Measurements from ENCODE around the gene CHCHD6. TPM values are rescaled to one million over a fixed set of nuclear protein-coding genes. Genes with fewer than 3 reads are reported as not detected.

CHCHD6 gene
- total and polyA plus RNA-seq, 12 donors, result 10.6 to 22.5 (median 17.6) TPM

DNA sequence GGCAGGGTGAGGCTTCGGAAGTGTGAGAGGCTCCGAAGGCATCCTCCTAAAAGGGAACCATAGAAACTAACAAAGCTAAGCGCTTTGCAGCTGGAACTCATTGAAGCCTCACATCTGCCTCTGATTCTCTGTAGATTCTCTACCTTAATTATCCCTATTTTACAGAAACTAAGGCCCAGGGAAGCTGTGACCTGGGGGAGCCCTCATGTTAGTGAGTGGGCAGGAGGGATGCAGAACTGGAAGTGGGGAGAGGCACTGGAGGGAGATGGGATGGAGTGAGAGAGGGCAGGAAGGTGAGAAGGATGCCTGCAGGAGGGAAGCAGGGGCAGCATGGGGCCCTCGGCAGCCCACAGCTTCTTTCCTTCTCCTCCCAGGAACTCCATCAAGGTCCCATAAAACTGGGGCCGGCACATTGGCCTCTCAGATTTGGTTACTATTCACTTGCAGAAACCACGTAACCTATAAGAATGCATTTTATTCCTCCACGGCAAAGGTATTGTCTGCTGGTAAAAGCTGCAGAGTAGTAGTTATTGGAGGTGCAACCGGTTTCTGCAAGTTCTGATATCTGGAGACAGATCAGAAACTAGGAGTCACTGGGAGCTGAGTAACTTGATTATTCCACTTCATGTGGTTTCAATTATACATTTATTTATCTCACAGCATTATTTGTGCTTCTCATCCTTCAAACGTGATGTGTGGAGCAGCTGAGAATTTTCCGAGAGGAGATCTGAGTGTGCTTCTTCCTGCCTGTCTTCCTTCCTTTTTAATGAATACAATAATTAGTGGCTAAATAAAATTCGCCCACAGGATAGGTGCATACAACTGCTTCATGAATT, 24.0 kb upstream of the CHCHD6 start:
- no peaks in the 10 kb centered on the region for H3K9me3 ChIP-seq (replicated peaks in 1 of 3)
- intact Hi-C loops (cut with DNase I), result loop anchor here (2.0 to 10.0 kb wide), 6 partner anchors 73 to 865 kb away; no protein-coding TSS in a partner anchor
- no peak for TF ChIP-seq POLR2A (IDR thresholded peaks at IDR 0.05)
- TF ChIP-seq, protein P1, sequence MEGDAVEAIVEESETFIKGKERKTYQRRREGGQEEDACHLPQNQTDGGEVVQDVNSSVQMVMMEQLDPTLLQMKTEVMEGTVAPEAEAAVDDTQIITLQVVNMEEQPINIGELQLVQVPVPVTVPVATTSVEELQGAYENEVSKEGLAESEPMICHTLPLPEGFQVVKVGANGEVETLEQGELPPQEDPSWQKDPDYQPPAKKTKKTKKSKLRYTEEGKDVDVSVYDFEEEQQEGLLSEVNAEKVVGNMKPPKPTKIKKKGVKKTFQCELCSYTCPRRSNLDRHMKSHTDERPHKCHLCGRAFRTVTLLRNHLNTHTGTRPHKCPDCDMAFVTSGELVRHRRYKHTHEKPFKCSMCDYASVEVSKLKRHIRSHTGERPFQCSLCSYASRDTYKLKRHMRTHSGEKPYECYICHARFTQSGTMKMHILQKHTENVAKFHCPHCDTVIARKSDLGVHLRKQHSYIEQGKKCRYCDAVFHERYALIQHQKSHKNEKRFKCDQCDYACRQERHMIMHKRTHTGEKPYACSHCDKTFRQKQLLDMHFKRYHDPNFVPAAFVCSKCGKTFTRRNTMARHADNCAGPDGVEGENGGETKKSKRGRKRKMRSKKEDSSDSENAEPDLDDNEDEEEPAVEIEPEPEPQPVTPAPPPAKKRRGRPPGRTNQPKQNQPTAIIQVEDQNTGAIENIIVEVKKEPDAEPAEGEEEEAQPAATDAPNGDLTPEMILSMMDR (IDR thresholded peaks at IDR 0.05), result no peak
- H3K4me3 ChIP-seq, result no peak overlapping the region
- no peaks in the 10 kb centered on the region for H3K27me3 ChIP-seq
- DNase-seq, result peak in 2 of 7 donors; percentile 13 to 44
- H3K36me3 ChIP-seq (replicated peaks in 1 of 2), result no peaks in the 10 kb centered on the region
- 77 to 85% (median 80%) methylated on average over 11 of the region's 11 CpGs for WGBS, 4 donors
- peak overlapping the region in 1 of 5 donors; percentile 52 for H3K27ac ChIP-seq
- peaks cover 0 to 22% of the 10 kb centered on the region in 2 donors for H3K4me1 ChIP-seq (replicated peaks in 1 of 2)

DNA sequence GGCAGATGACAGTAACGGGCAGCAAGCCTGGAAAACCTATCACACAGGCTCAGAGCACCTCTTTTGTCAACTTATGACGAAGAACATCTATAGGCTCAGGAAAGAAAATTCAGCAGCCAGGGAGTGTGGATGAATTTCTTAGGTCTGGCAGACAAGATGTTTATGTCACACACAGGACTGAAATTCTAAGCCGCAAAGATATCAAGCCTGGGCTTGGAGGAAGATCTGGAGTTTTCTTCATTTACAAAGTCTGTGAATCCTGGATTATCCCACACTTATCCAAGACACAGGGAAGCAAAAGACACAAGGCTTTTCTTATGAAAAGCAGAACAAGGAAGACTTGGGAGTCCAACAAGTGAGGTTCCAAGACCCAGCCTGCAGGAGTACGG, 23.4 kb upstream of the CHCHD6 start:
- H3K4me1 ChIP-seq (replicated peaks in 1 of 2), result peaks cover 0 to 22% of the 10 kb centered on the region in 2 donors
- no peak overlapping the region for H3K4me3 ChIP-seq
- WGBS, 4 donors, result 82 to 93% (median 88%) methylated on average over 4 of the region's 4 CpGs
- no peak for DNase-seq
- H3K27ac ChIP-seq, result peak overlapping the region in 1 of 5 donors; percentile 23
- intact Hi-C loops (cut with DNase I), result loop anchor here (2.0 to 10.0 kb wide), 3 partner anchors 72 to 774 kb away; no protein-coding TSS in a partner anchor
- H3K36me3 ChIP-seq (replicated peaks in 1 of 2), result no peaks in the 10 kb centered on the region
- TF ChIP-seq POLR2A (IDR thresholded peaks at IDR 0.05), result no peak
- TF ChIP-seq, protein P1 (IDR thresholded peaks at IDR 0.05), result no peak
- H3K9me3 ChIP-seq (replicated peaks in 1 of 3), result no peaks in the 10 kb centered on the region
- H3K27me3 ChIP-seq, result no peaks in the 10 kb centered on the region

DNA sequence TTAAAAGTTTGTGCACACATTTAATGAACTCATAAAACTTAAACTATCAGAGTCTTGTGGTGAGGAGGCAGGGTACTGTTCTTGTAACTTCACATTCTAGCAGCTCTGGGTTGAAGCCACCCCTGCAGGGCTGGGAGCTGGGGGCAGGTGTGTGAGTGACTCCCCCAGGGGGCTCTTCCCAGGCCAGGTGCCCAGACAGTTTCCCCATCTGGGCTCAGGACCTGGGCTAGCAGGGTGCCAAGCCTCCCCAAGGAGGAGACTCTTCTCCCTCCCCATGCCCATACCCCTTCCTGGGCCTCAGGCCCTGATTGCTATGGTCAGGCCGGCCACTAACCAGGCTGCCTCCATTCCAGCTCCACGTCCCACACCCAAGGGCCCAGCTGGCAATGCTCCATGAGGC, 22.0 kb upstream of the CHCHD6 start:
- H3K36me3 ChIP-seq (replicated peaks in 1 of 2), result no peaks in the 10 kb centered on the region
- H3K4me1 ChIP-seq (replicated peaks in 1 of 2), result peaks cover 0 to 22% of the 10 kb centered on the region in 2 donors
- no peaks in the 10 kb centered on the region for H3K9me3 ChIP-seq (replicated peaks in 1 of 3)
- DNase-seq, result peak in 2 of 7 donors; percentile 13 to 47
- WGBS, 4 donors, result 67 to 89% (median 88%) methylated on average over 2 of the region's 2 CpGs; no CpG with 5 or more reads in 1 of the 4 donors
- H3K27ac ChIP-seq, result no peak overlapping the region
- TF ChIP-seq, protein P1 (IDR thresholded peaks at IDR 0.05), result no peak
- TF ChIP-seq POLR2A (IDR thresholded peaks at IDR 0.05), result no peak
- intact Hi-C loops (cut with DNase I), result loop anchor here (10.0 kb wide), 2 partner anchors 293 to 773 kb away; no protein-coding TSS in a partner anchor
- H3K4me3 ChIP-seq, result no peak overlapping the region
- no peaks in the 10 kb centered on the region for H3K27me3 ChIP-seq

DNA sequence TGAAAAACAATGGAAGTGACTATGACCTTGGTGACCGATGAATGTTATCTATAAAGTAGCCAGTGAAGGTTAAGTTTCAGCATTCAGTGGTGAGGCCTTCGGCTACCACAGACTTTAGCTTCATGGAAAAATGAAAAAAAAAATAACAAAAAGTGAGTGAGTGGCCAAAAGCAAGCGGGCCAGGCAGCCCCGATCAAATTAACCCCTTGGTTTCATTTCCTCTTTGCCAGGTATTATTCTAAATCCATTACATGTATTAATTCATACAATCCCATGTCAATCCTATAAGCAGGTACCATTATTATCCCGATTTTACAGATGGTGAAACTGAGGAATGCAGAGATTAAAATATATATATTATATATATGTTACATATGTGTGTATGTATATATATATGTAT, 21.0 kb upstream of the CHCHD6 start:
- Histone ChIP-seq H3K36me3 (replicated peaks in 1 of 2) (no peaks in the 10 kb centered on the region), H3K4me3 (no peak overlapping the region), H3K27ac (no peak overlapping the region), H3K4me1 (replicated peaks in 1 of 2) (peaks cover 0 to 22% of the 10 kb centered on the region in 2 donors), H3K27me3 (no peaks in the 10 kb centered on the region), H3K9me3 (replicated peaks in 1 of 3) (no peaks in the 10 kb centered on the region)
- no peak for DNase-seq
- 33 to 48% (median 39%) methylated on average over 5 of the region's 5 CpGs for WGBS, 4 donors
- intact Hi-C loops (cut with DNase I), result loop anchor here (10.0 kb wide), 2 partner anchors 292 to 772 kb away; no protein-coding TSS in a partner anchor
- no peak for TF ChIP-seq POLR2A (IDR thresholded peaks at IDR 0.05)
- TF ChIP-seq, protein P1 (IDR thresholded peaks at IDR 0.05), result no peak

Measured in adrenal gland (tissue), 12 donors.